ENCODE data around the gene DIPK2B. TPM values are rescaled to one million over a fixed set of nuclear protein-coding genes. Genes with fewer than 3 reads are reported as not detected.
A peak's percentile ranks its signal among the peaks of the same experiment; 100 is the strongest.

Gene DIPK2B
- total and polyA plus RNA-seq, 10 of the 15 experiments (the other 5 are each of a cell fraction or from before 2014, with no cell fraction given), result not detected

- ChIA-PET POLR2A (no interaction called here), CTCF (interaction anchor here (0.8 to 2.6 kb wide), 2 partner anchors 9 to 74 kb away, joined by 3 to 8 read pairs; no protein-coding TSS in a partner anchor), SMC1A (ENCODE audit: uncharacterized antibody, unreplicated experiment) (interaction anchor here (0.7 to 1.8 kb wide), 2 partner anchors 9 to 11 kb away, joined by 3 to 8 read pairs; partner anchors contain the start of gene DIPK2B), RAD21 (ENCODE audit: unreplicated experiment) (no interaction called here)
- Histone ChIP-seq H3K79me2 (ENCODE audit: control insufficient read depth, insufficient read depth, low read length) (no peaks in the 10 kb centered on the region), H3K4me1 (ENCODE audit: control insufficient read depth, insufficient read depth, low read length) (no peaks in the 10 kb centered on the region), H3K27ac (ENCODE audit: control insufficient read depth, insufficient read depth) (no peak overlapping the region), H3K4me3 (no peak overlapping the region), H3K9me3 (replicated peaks; ENCODE audit: control insufficient read depth, insufficient read depth, low read length) (no peaks in the 10 kb centered on the region), H3K36me3 (ENCODE audit: control insufficient read depth in 2 of 2, insufficient read depth in 2 of 2, low read length in 1 of 2) (no peaks in the 10 kb centered on the region), H2AFZ (ENCODE audit: control insufficient read depth, low read depth, low read length) (no peak overlapping the region), H3K27me3 (replicated peaks in 1 of 2; ENCODE audit: control insufficient read depth in 2 of 2, insufficient read depth in 2 of 2, low read length in 1 of 2) (no peaks in the 10 kb centered on the region; a peak in 1 of 4 replicates), H4K20me1 (ENCODE audit: control insufficient read depth, insufficient read depth) (no peaks in the 10 kb centered on the region), H3K4me2 (ENCODE audit: control insufficient read depth, insufficient read depth) (no peak overlapping the region), H3K9ac (ENCODE audit: control insufficient read depth, insufficient read depth, low read length) (no peak overlapping the region)
- no peak for DNase-seq (ENCODE audit: low read depth, low spot score)
- WGBS (ENCODE audit: insufficient coverage, insufficient replicate concordance, low lambda C conversion rate, missing lambda C conversion rate), result 10% methylated on average over 8 of the region's 8 CpGs
- FAIRE-seq, result no peak
- intact Hi-C loops (cut with micrococcal nuclease; ENCODE audit: unreplicated experiment) (no loop called here), in situ Hi-C loops (cut with MboI) (no loop called here)
- no TSS peak for BruUV-seq (replicated peaks)
- peak; percentile 71 for ATAC-seq
- TF ChIP-seq ZNF217 (IDR thresholded peaks at IDR 0.05) (no peak), HCFC1 (IDR thresholded peaks at IDR 0.05; ENCODE audit: low read length) (no peak), MYB (IDR thresholded peaks at IDR 0.05; ENCODE audit: borderline replicate concordance, low read depth, low read length) (no peak), ZNF384 (IDR thresholded peaks at IDR 0.05; ENCODE audit: borderline replicate concordance, low read depth, low read length) (no peak), JUND (IDR thresholded peaks at IDR 0.05; ENCODE audit: low read depth, low read length) (no peak), NFYB (IDR thresholded peaks at IDR 0.05; ENCODE audit: insufficient read depth, low read depth, low read length) (no peak), MTA3 (IDR thresholded peaks at IDR 0.05; ENCODE audit: borderline replicate concordance, low read length) (no peak), KLF5 (IDR thresholded peaks at IDR 0.05; ENCODE audit: partially characterized antibody) (no peak), PAX8 (IDR thresholded peaks at IDR 0.05) (no peak), TCF3 (IDR thresholded peaks at IDR 0.05; ENCODE audit: borderline replicate concordance, insufficient read depth, low read depth, low read length) (no peak), BRCA1 (IDR thresholded peaks at IDR 0.05; ENCODE audit: low read depth, low read length) (no peak), NR2C2 (IDR thresholded peaks at IDR 0.05; ENCODE audit: borderline replicate concordance, control insufficient read depth, insufficient read length, low read depth) (no peak), HSF1 (IDR thresholded peaks at IDR 0.05; ENCODE audit: low read depth, low read length) (no peak), RUNX3 (IDR thresholded peaks at IDR 0.05; ENCODE audit: low read length) (peak; percentile 55), EP300 (IDR thresholded peaks at IDR 0.05; ENCODE audit: borderline replicate concordance in 1 of 2, control insufficient read depth in 1 of 2, low read depth in 2 of 2, low read length in 2 of 2) (0 out of 4 replicates have a peak, but pooled peaks of 1 of the 2 experiments have one; percentile 18), CEBPZ (IDR thresholded peaks at IDR 0.05; ENCODE audit: low read depth, low read length) (no peak), EZH2 (IDR thresholded peaks at IDR 0.05; ENCODE audit: borderline replicate concordance, control insufficient read depth, low read depth, low read length) (no peak), RBBP5 (conservative IDR thresholded peaks at IDR 0.05) (no peak), IKZF1 (conservative IDR thresholded peaks at IDR 0.05) (peak; percentile 47; the same call in 1 of the 2 replicates), BCL11A (IDR thresholded peaks at IDR 0.05; ENCODE audit: low read depth, low read length) (no peak), SPI1 (IDR thresholded peaks at IDR 0.05; ENCODE audit: borderline replicate concordance, insufficient read depth, low read depth, low read length) (no peak)
- TF ChIP-seq, protein P1, sequence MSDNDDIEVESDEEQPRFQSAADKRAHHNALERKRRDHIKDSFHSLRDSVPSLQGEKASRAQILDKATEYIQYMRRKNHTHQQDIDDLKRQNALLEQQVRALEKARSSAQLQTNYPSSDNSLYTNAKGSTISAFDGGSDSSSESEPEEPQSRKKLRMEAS (IDR thresholded peaks at IDR 0.05; ENCODE audit: low read depth, low read length), result no peak
Measured at GRCh38 chrX:45191383-45191782, 9.3 kb downstream of the DIPK2B start.

Data from GM12878 (cell line).